Astrocyte (in vitro differentiated cells and primary cell): ENCODE measurements around the gene POLR2L.

Source experiments
- CTCF ChIP-seq: IDR thresholded peaks from 2 replicates; pipeline ENCODE4 v1.5.1; 2011; ENCODE audit warnings: low read depth, mild to moderate bottlenecking, inconsistent platforms, low read length, moderate library complexity; ENCODE audit not compliant: insufficient read depth
- EZH2 ChIP-seq: IDR thresholded peaks from 2 replicates; pipeline ENCODE4 v1.6.1; 2012; ENCODE audit warnings: mild to moderate bottlenecking, low read length, inconsistent platforms; ENCODE audit not compliant: insufficient read depth

DNA sequence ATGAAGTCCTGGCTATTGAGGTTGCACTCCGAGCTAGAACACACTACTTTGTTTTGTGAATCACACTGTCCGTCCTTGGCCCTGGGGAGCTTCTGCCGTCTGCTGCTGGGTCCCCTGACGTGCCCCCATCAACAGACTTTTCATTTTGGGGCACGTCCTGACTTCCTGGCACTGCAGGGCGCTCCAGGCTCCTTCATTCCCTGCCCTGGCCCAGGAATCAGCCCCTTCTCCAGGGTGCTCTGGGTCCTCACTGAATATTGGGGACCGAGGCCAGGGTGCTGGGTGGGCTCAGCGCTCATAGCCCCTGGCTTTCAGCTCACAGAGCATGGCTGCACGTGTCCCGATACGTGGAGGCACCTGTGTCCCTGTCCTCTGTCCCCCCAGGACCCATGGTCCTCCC, 22.6 kb upstream of the POLR2L start:
- TF ChIP-seq CTCF, result no peak
- TF ChIP-seq EZH2, result no peak
